Mesenchymal stem cell (in vitro differentiated cells and primary cell): ENCODE data around the gene EML1.

Experiments used
- DNase-seq: peaks from one replicate; pipeline ENCODE4 v3.0.0-alpha.2; 2013
- H2AFZ ChIP-seq: one replicate; pipeline ENCODE4 v1.6.1; 2013; ENCODE audit warnings: low read depth, mild to moderate bottlenecking, control low read depth, inconsistent platforms, low read length, moderate library complexity
- H2AK5ac ChIP-seq: 2 replicates; pipeline ENCODE4 v1.6.1; 2013; ENCODE audit warnings: low read length, moderate library complexity, mild to moderate bottlenecking, inconsistent platforms; ENCODE audit not compliant: severe bottlenecking
- H2BK120ac ChIP-seq: one replicate; pipeline ENCODE4 v1.6.1; 2013; ENCODE audit warnings: low read depth, mild to moderate bottlenecking, inconsistent platforms, low read length, moderate library complexity
- H2BK12ac ChIP-seq, 2 experiments: one replicate each; pipeline ENCODE4 v1.6.1; 2013; ENCODE audit warnings: inconsistent platforms in 2 of 2, low read length in 2 of 2, mild to moderate bottlenecking in 2 of 2, moderate library complexity in 2 of 2, control low read depth in 1 of 2
- H2BK15ac ChIP-seq: one replicate; pipeline ENCODE4 v1.6.1; 2013; ENCODE audit warnings: mild to moderate bottlenecking, low read depth, inconsistent platforms; ENCODE audit not compliant: poor library complexity, severe bottlenecking
- H2BK5ac ChIP-seq: 2 replicates; pipeline ENCODE4 v1.6.1; 2013; ENCODE audit warnings: low read depth, mild to moderate bottlenecking, low read length, control low read depth, inconsistent platforms; ENCODE audit not compliant: poor library complexity, severe bottlenecking
- H3K14ac ChIP-seq, 2 experiments: one replicate each; pipeline ENCODE4 v1.6.1; 2013; ENCODE audit warnings: inconsistent platforms in 2 of 2, low read length in 2 of 2, control low read depth in 1 of 2, mild to moderate bottlenecking in 1 of 2, moderate library complexity in 1 of 2
- H3K18ac ChIP-seq, 2 experiments: one replicate each; pipeline ENCODE4 v1.6.1; 2013; ENCODE audit warnings: inconsistent platforms in 2 of 2, low read length in 2 of 2, control low read depth in 1 of 2, low read depth in 1 of 2, mild to moderate bottlenecking in 1 of 2
- H3K23ac ChIP-seq, 2 experiments: one replicate each; pipeline ENCODE4 v1.6.1; 2013; ENCODE audit warnings: inconsistent platforms in 2 of 2, low read length in 2 of 2, mild to moderate bottlenecking in 2 of 2, moderate library complexity in 2 of 2, control low read depth in 1 of 2
- H3K27ac ChIP-seq: 2 replicates; pipeline ENCODE4 v1.5.1; 2013; ENCODE audit warnings: mild to moderate bottlenecking, moderate library complexity, low read length, control low read depth, inconsistent platforms; ENCODE audit not compliant: poor library complexity, severe bottlenecking
- H3K27me3 ChIP-seq, 2 experiments: 2 replicates each; pipeline versions ENCODE4 v1.6.1 to v1.7.0; 2013; ENCODE audit warnings: low read length in 2 of 2, mild to moderate bottlenecking in 2 of 2, moderate library complexity in 2 of 2, control low read depth in 1 of 2, inconsistent platforms in 1 of 2; ENCODE audit not compliant: control insufficient read depth in 1 of 2, insufficient read depth in 1 of 2
- H3K36me3 ChIP-seq, 2 experiments: 2 replicates each; pipeline versions ENCODE4 v1.6.1 to v1.7.0; 2013; ENCODE audit warnings: low read length in 2 of 2, control low read depth in 1 of 2, inconsistent platforms in 1 of 2, low read depth in 1 of 2, mild to moderate bottlenecking in 1 of 2; ENCODE audit not compliant: insufficient read depth in 2 of 2, control insufficient read depth in 1 of 2
- H3K4ac ChIP-seq, 2 experiments: one replicate each; pipeline ENCODE4 v1.6.1; 2013; ENCODE audit warnings: inconsistent platforms in 2 of 2, low read length in 2 of 2, mild to moderate bottlenecking in 2 of 2, moderate library complexity in 2 of 2, control low read depth in 1 of 2, low read depth in 1 of 2
- H3K4me1 ChIP-seq: 2 replicates; pipeline ENCODE4 v1.6.1; 2013; ENCODE audit warnings: low read depth, low read length, control low read depth; ENCODE audit not compliant: control insufficient read depth, insufficient read depth
- H3K4me2 ChIP-seq: 2 replicates; pipeline ENCODE4 v1.6.1; 2013; ENCODE audit warnings: low read length, mild to moderate bottlenecking, inconsistent platforms; ENCODE audit not compliant: poor library complexity, severe bottlenecking
- H3K4me3 ChIP-seq, 2 experiments: 2 replicates each; pipeline versions ENCODE4 v1.5.1 to v1.7.0; 2013; ENCODE audit warnings: low read length in 2 of 2, mild to moderate bottlenecking in 2 of 2, control low read depth in 1 of 2, low read depth in 1 of 2; ENCODE audit not compliant: insufficient read depth in 1 of 2
- H3K79me1 ChIP-seq: replicated peaks from 2 replicates; pipeline ENCODE4 v1.6.1; 2013; ENCODE audit warnings: mild to moderate bottlenecking, control low read depth, low read length, inconsistent platforms; ENCODE audit not compliant: poor library complexity, severe bottlenecking
- H3K9ac ChIP-seq: 2 replicates; pipeline ENCODE4 v1.7.0; 2013; ENCODE audit warnings: mild to moderate bottlenecking, low read length, moderate library complexity
- H3K9me3 ChIP-seq: 2 replicates; pipeline ENCODE4 v1.7.0; 2013; ENCODE audit warnings: mild to moderate bottlenecking, low read length; ENCODE audit not compliant: control insufficient read depth
- H4K8ac ChIP-seq: one replicate; pipeline ENCODE4 v1.6.1; 2013; ENCODE audit warnings: inconsistent platforms, mild to moderate bottlenecking, low read length, moderate library complexity
- H4K91ac ChIP-seq: one replicate; pipeline ENCODE4 v1.6.1; 2013; ENCODE audit warnings: mild to moderate bottlenecking, low read length, inconsistent platforms
- WGBS: methylation state at CpG from one replicate; pipeline ENCODE4 v1.1.7; 2013; ENCODE audit warnings: mixed read lengths; 5-methylcytosine and 5-hydroxymethylcytosine counted together

The EML1 gene

DNA sequence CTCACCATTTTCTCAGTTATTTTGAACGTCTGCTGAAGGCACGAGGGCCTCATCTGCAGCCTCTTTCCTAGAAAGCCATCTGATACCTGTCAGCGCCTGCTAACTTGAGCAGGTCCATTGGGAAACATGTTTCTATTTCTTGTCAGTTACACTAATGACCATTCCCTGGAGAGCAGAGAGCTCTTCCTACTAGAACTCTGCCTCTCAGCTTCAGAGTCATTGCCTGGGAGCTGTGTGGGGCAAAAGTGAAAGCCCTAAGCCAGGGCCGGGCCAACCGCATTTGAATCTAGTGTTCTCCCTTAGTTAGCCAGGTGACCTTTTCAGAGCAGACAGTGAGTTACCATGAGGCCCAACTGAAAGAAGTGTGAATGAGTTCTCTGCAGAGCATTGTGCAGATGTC lies 135.8 kb downstream of the EML1 start:
- H2BK120ac ChIP-seq, result no peak overlapping the region
- no peak overlapping the region for H3K4me3 ChIP-seq
- peaks cover 4 to 9% of the 10 kb centered on the region in 2 experiments for H3K36me3 ChIP-seq
- no peak overlapping the region for H3K4me2 ChIP-seq
- no peak overlapping the region for H4K91ac ChIP-seq
- no peak overlapping the region for H2BK12ac ChIP-seq
- H4K8ac ChIP-seq, result no peak overlapping the region
- H3K9me3 ChIP-seq, result peaks cover 4% of the 10 kb centered on the region
- H3K4me1 ChIP-seq, result no peaks in the 10 kb centered on the region
- H2BK15ac ChIP-seq, result no peak overlapping the region
- no peak overlapping the region for H2AFZ ChIP-seq
- 76% methylated on average over 5 of the region's 5 CpGs for WGBS
- no peak for DNase-seq
- no peak overlapping the region for H2AK5ac ChIP-seq
- no peaks in the 10 kb centered on the region for H3K79me1 ChIP-seq
- H3K27me3 ChIP-seq, result no peaks in the 10 kb centered on the region
- no peak overlapping the region for H2BK5ac ChIP-seq
- no peak overlapping the region for H3K4ac ChIP-seq
- H3K18ac ChIP-seq, result no peak overlapping the region
- no peak overlapping the region for H3K9ac ChIP-seq
- H3K27ac ChIP-seq, result no peak overlapping the region
- H3K14ac ChIP-seq, result no peak overlapping the region
- H3K23ac ChIP-seq, result no peak overlapping the region

DNA sequence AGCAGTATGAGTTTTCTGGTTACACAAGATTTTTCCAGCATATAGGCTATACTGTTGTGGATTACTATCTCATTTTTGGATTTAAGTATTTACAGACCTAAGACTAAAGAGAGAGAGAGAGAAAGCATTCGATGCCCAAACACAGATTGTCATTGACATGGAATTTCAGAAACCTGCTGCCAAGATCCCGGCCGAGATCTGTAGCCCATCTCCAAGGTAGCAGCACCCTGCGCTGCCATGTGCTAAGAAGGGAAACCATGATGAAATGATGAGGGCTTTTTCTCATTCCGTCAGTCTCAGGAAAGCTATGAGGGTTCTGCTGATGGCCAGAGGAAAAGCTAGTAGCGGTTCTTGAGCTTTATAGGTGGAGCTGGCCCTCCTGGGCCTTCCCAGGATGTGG lies 136.4 kb downstream of the EML1 start:
- H3K79me1 ChIP-seq, result no peaks in the 10 kb centered on the region
- no peak overlapping the region for H3K4ac ChIP-seq
- no peak overlapping the region for H4K8ac ChIP-seq
- H2BK120ac ChIP-seq, result no peak overlapping the region
- H3K4me2 ChIP-seq, result no peak overlapping the region
- H3K9ac ChIP-seq, result no peak overlapping the region
- no peak overlapping the region for H3K14ac ChIP-seq
- peaks cover 4% of the 10 kb centered on the region for H3K9me3 ChIP-seq
- no peak for DNase-seq
- H2AFZ ChIP-seq, result no peak overlapping the region
- H2BK12ac ChIP-seq, result no peak overlapping the region
- no peak overlapping the region for H4K91ac ChIP-seq
- no peak overlapping the region for H2BK5ac ChIP-seq
- no peak overlapping the region for H3K23ac ChIP-seq
- peaks cover 4 to 6% of the 10 kb centered on the region in 2 experiments for H3K36me3 ChIP-seq
- WGBS, result 95% methylated on average over 6 of the region's 6 CpGs
- no peak overlapping the region for H3K27ac ChIP-seq
- no peaks in the 10 kb centered on the region for H3K27me3 ChIP-seq
- no peak overlapping the region for H3K4me3 ChIP-seq
- no peak overlapping the region for H2AK5ac ChIP-seq
- H3K4me1 ChIP-seq, result no peaks in the 10 kb centered on the region
- no peak overlapping the region for H2BK15ac ChIP-seq
- no peak overlapping the region for H3K18ac ChIP-seq

DNA sequence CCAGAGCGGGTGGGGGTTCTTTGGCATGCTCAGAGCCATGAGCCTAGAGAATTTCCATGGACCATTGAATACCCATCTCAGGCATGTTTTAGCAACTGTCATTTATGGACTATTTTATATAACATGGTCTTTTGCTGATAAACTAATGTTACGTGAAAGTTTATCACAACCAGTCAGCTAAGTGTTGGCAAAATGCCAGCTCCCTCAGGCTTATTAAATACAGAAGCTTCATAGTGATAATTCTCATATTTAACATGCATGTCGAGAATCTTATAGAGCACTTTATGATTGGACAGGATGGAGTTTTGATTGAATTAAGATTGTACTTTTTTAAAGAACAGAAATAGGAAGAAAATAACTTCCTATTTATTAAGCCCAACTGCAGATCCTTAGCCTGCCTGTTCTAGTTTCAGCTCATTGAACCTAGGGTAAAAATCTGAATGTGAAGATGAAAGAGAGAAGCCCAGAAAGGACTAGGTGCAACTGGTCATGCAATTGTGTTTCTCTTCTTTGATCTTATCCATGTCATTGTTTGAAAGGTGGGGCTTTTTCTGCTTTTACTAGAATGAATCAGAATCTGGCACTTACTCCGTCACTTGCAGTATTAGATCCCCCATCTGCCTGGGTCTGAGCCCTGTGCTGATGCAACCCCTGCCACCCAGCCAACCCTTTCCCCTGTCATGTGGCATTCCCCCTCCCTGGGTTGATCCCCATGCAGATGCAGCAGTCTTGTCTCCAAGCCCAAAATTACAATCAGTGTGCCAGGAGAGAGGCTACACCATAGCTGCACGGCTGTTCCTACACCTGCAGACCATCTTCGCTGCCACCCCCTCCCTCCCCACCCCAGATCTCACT lies 137.4 kb downstream of the EML1 start:
- no peak overlapping the region for H2AK5ac ChIP-seq
- H3K9me3 ChIP-seq, result peaks cover 4% of the 10 kb centered on the region
- H3K27ac ChIP-seq, result no peak overlapping the region
- H3K4me1 ChIP-seq, result no peaks in the 10 kb centered on the region
- no peak overlapping the region for H2AFZ ChIP-seq
- no peak overlapping the region for H2BK120ac ChIP-seq
- 90% methylated on average over 4 of the region's 6 CpGs for WGBS
- H2BK12ac ChIP-seq, result no peak overlapping the region
- no peak overlapping the region for H4K8ac ChIP-seq
- H3K18ac ChIP-seq, result no peak overlapping the region
- no peak overlapping the region for H2BK5ac ChIP-seq
- H3K27me3 ChIP-seq, result no peaks in the 10 kb centered on the region
- H3K14ac ChIP-seq, result no peak overlapping the region
- H4K91ac ChIP-seq, result no peak overlapping the region
- no peaks in the 10 kb centered on the region for H3K79me1 ChIP-seq
- no peak overlapping the region for H3K23ac ChIP-seq
- H3K4me3 ChIP-seq, result no peak overlapping the region
- H3K9ac ChIP-seq, result no peak overlapping the region
- no peak overlapping the region for H3K4ac ChIP-seq
- no peak overlapping the region for H2BK15ac ChIP-seq
- peaks cover 2 to 3% of the 10 kb centered on the region in 2 experiments for H3K36me3 ChIP-seq
- no peak for DNase-seq
- H3K4me2 ChIP-seq, result no peak overlapping the region

GRCh38 chr14:99931308-99931707 lies 138.1 kb downstream of the EML1 start:
- no peak overlapping the region for H3K4me3 ChIP-seq
- no peak overlapping the region for H3K14ac ChIP-seq
- no peak overlapping the region for H2BK12ac ChIP-seq
- H4K91ac ChIP-seq, result no peak overlapping the region
- no peak overlapping the region for H2AFZ ChIP-seq
- H3K27me3 ChIP-seq, result no peaks in the 10 kb centered on the region
- H4K8ac ChIP-seq, result no peak overlapping the region
- H3K4me1 ChIP-seq, result no peaks in the 10 kb centered on the region
- DNase-seq, result no peak
- WGBS, result 92% methylated on average over 4 of the region's 4 CpGs
- no peak overlapping the region for H2BK120ac ChIP-seq
- H3K9ac ChIP-seq, result no peak overlapping the region
- no peak overlapping the region for H3K4ac ChIP-seq
- no peak overlapping the region for H2BK5ac ChIP-seq
- H3K18ac ChIP-seq, result no peak overlapping the region
- no peak overlapping the region for H2BK15ac ChIP-seq
- H3K9me3 ChIP-seq, result peaks cover 4% of the 10 kb centered on the region
- no peak overlapping the region for H2AK5ac ChIP-seq
- peaks cover 1 to 6% of the 10 kb centered on the region in 2 experiments for H3K36me3 ChIP-seq
- no peak overlapping the region for H3K4me2 ChIP-seq
- H3K79me1 ChIP-seq, result no peaks in the 10 kb centered on the region
- no peak overlapping the region for H3K23ac ChIP-seq
- no peak overlapping the region for H3K27ac ChIP-seq
